A549 (cell line): ENCODE measurements around the gene IL2.

Experiments
- CEBPB ChIP-seq, 2 experiments: fragments of >200 bp in 1 of 2; sonication (Bioruptor Twin) in 1 of 2; formaldehyde crosslinking in 1 of 2; IDR thresholded peaks; 2 replicates each; pipeline ENCODE4 v1.6.1; 2012 to 2016
- CTCF ChIP-seq: fragments of >200 bp; sonication (Bioruptor Twin); formaldehyde crosslinking; IDR thresholded peaks from 3 replicates; pipeline ENCODE4 v1.5.1; 2016
- KDM1A ChIP-seq: fragments of 200-600 bp; sonication (generic); IDR thresholded peaks from 2 replicates; pipeline ENCODE4 v1.6.1; 2016; ENCODE audit warnings: low read depth, mild to moderate bottlenecking
- MAX ChIP-seq: IDR thresholded peaks from 2 replicates; pipeline ENCODE4 v1.6.1; 2012
- POLR2A ChIP-seq: IDR thresholded peaks from 2 replicates; pipeline ENCODE4 v1.6.1; 2012; ENCODE audit warnings: mild to moderate bottlenecking, low read length
- RFX5 ChIP-seq: fragments of 450-650 bp; IDR thresholded peaks from 2 replicates; pipeline ENCODE4 v1.7.1; 2014; ENCODE audit warnings: antibody characterized with exemption, mild to moderate bottlenecking, moderate library complexity
- USF2 ChIP-seq: fragments of 450-650 bp; IDR thresholded peaks from 2 replicates; pipeline ENCODE4 v1.6.1; 2014; ENCODE audit warnings: antibody characterized with exemption
- ZC3H11A ChIP-seq: fragments of 450-650 bp; IDR thresholded peaks from 2 replicates; pipeline ENCODE4 v1.6.1; 2014; ENCODE audit warnings: antibody characterized with exemption, mild to moderate bottlenecking
- TF ChIP-seq, protein P1 (sequence below): fragments of 250-450 bp; sonication (Bioruptor Pico); IDR thresholded peaks from 2 replicates; pipeline ENCODE4 v1.5.0; 2021; ENCODE audit warnings: mild to moderate bottlenecking, moderate library complexity, borderline replicate concordance

DNA sequence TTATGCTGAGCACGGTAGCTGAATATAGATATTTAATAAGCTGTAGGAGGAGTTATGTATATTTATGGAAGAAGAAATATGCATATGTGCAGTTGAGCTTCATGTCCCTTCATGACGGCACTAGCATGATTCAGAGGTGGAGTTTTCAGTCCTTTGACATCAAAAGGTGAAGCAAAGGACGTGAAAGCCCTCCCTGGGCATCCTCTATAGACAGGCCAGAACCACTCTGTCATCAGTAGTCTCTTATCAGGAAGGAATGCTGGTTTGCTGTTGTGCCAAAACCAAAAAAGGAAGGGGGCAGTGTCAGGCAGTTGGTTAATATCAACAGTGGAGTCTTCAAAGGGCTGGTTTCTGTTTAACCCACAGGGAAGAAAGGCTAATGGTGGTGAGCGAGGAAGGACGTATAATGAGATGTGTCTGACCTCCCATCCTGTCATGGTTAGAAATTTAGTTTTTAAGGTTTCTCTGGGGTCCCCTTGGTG is 23.5 kb upstream of the IL2 start:
- no peak for TF ChIP-seq CTCF
- TF ChIP-seq, protein P1, sequence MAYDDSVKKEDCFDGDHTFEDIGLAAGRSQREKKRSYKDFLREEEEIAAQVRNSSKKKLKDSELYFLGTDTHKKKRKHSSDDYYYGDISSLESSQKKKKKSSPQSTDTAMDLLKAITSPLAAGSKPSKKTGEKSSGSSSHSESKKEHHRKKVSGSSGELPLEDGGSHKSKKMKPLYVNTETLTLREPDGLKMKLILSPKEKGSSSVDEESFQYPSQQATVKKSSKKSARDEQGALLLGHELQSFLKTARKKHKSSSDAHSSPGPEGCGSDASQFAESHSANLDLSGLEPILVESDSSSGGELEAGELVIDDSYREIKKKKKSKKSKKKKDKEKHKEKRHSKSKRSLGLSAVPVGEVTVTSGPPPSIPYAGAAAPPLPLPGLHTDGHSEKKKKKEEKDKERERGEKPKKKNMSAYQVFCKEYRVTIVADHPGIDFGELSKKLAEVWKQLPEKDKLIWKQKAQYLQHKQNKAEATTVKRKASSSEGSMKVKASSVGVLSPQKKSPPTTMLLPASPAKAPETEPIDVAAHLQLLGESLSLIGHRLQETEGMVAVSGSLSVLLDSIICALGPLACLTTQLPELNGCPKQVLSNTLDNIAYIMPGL, result no peak
- TF ChIP-seq MAX, result no peak
- TF ChIP-seq USF2, result no peak
- TF ChIP-seq ZC3H11A, result no peak
- TF ChIP-seq POLR2A, result no peak
- no peak for TF ChIP-seq CEBPB (IDR thresholded peaks at IDR 0.05)
- no peak for TF ChIP-seq KDM1A
- TF ChIP-seq RFX5, result no peak
